ENCODE measurements around the gene CRYBG2. TPM values are rescaled to one million over a fixed set of nuclear protein-coding genes. Genes with fewer than 3 reads are reported as not detected.

Gene CRYBG2
- total RNA-seq, 4 donors from 2014 or later = 42.0 to 51.9 (median 51.8) TPM; not detected in 1

DNA sequence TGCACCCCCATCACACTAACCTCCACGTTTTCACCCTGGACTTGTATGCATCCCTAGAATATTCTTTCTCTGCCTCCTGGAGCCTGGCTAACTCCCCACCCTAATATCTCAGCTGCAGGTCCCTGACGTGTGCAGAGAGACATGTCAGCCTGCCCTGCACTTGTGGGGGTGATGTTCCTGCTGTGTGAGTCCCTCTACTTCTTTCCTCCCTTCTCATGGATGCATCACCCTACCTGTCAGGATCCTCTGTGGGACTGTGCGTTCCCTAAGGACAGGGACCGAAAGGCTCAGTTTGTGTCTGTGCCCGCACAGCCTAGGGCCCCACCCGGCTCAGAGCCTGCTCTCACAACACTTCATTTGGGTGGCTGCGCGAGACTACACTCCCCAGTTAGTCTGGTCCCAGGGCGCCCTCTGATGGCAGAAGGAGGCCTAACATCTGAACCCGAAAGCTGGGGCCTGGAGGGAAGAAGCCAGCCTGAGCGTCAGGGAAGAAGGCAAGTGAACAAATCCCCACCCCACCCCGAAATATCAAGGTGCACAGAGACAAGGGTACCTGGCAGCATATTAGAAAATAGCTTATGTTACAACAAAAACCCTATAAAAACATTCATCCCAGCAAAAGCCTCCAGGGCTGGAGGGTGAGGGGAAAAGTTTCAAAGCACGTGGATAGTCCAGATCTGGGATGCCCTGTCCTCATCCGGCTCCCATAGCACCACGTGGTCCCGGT, 32.5 kb downstream of the CRYBG2 start:
- H3K27ac ChIP-seq = peak overlapping the region in 3 of 4 donors; percentile 11 to 90 (median 21)
- H3K36me3 ChIP-seq = peaks cover 0 to 12% (median 0%) of the 10 kb centered on the region in 3 donors
- peak; percentile 91 to 98 (median 98) for DNase-seq
- peaks cover 0 to 26% (median 17%) of the 10 kb centered on the region in 4 donors for H3K4me1 ChIP-seq
- H3K27me3 ChIP-seq = no peaks in the 10 kb centered on the region
- H3K4me3 ChIP-seq = peak overlapping the region in 1 of 4 donors; percentile 60
- H3K9me3 ChIP-seq = no peaks in the 10 kb centered on the region
- TF ChIP-seq CTCF (IDR thresholded peaks at IDR 0.05) (peak; percentile 79 to 95 (median 92)), POLR2A (IDR thresholded peaks at IDR 0.05) (no peak)

- Histone ChIP-seq H3K4me1 (peaks cover 0 to 29% (median 17%) of the 10 kb centered on the region in 4 donors), H3K4me3 (peak overlapping the region in 1 of 4 donors; percentile 60), H3K9me3 (no peaks in the 10 kb centered on the region), H3K27me3 (no peaks in the 10 kb centered on the region), H3K36me3 (peaks cover 0 to 12% (median 0%) of the 10 kb centered on the region in 3 donors), H3K27ac (peak overlapping the region in 3 of 4 donors; percentile 11 to 90 (median 21))
- TF ChIP-seq CTCF (IDR thresholded peaks at IDR 0.05) (no peak), POLR2A (IDR thresholded peaks at IDR 0.05) (no peak)
- DNase-seq = no peak
Observed at GRCh38 chr1:26320896-26321295, 33.0 kb downstream of the CRYBG2 start.

DNA sequence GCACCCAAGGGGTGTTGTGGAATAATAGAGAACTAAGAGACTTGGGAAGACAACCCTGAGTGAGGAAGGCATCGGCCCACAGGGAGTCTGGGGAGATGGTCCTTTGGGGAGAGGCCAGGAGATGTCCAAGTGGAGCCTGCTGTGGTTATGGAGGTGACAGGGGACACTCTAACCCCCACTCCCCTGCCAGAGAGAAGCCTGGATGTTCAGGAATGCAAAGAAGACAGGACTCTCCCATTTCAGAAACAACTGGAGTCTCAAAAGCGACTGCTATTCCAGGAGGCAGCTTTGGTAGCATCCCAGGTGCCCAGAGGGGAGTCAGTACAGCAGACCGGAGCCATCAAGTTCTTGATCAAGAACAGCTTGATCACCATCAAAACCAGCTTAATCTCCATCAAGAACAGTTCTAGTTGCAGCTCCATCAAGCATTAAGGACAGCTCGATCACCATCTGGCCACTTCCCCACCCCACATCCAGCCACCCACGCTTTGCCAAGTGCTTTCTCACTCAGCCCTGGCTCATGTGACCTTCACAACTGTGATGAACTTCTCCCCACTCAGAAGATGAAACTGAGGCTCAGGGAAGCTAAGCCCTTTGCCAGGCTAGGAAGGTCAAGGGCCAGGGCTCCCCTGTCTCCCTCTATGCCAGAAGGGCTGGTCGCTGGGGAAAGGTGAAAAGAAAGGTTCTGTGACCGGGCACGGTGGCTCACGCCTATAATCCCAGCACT, 35.4 kb downstream of the CRYBG2 start:
- no peaks in the 10 kb centered on the region for H3K27me3 ChIP-seq
- peak overlapping the region; percentile 68 to 90 (median 74) for H3K27ac ChIP-seq

DNA sequence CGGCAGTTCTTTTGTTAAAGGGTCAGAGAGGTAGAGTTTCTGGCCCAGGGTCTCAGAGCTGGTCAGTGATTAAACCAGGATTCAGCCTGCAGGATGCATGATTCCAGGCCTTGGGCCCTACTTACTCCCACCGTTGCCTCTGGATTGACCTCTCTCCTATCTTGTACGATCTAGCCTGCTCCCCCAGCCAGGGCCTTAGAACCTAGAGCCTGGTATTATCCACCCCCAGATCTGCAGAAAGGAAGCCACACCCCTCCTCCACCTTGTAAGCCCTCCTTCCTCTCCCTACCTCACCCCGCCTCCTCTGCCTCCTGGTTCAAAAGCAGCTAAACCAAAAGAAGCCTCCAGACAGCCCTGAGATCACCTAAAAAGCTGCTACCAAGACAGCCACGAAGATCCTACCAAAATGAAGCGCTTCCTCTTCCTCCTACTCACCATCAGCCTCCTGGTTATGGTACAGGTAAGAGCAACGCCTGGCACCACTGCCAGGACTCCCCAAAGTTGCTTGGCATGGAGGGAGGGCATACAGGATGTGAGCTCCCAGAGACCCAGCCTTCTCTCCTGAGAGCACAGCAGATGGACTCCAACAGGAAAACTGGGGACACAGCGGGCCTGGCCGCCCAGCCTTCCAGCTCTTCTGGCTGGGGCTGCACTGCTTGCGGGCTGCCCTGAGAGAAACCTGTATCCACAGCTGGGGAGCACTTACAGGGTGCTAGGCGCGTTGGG, 36.2 kb downstream of the CRYBG2 start, which contains the start of gene CD52:
TSS of gene CD52 (plus strand) at position 347 of the 726 bp plus-strand sequence. CDS start at position 407, 60 bp downstream.
- H3K27me3 ChIP-seq = no peaks in the 10 kb centered on the region
- H3K9me3 ChIP-seq = no peaks in the 10 kb centered on the region
- peaks cover 0 to 33% (median 20%) of the 10 kb centered on the region in 4 donors for H3K4me1 ChIP-seq
- peak in 2 of 3 donors; percentile 89 to 91 for DNase-seq
- peak within 1 kb of the TSS; percentile 68 to 90 (median 74) for H3K27ac ChIP-seq
- TF ChIP-seq CTCF (IDR thresholded peaks at IDR 0.05) = no peak
- TF ChIP-seq POLR2A (IDR thresholded peaks at IDR 0.05) = peak; percentile 34 to 40
- H3K4me3 ChIP-seq = peak within 1 kb of the TSS; percentile 46 to 60 (median 54)
- peaks cover 0 to 12% (median 0%) of the 10 kb centered on the region in 3 donors for H3K36me3 ChIP-seq

More for the DNA sequence above, 35.4 kb downstream of the CRYBG2 start:
- TF ChIP-seq POLR2A (IDR thresholded peaks at IDR 0.05) = no peak
- TF ChIP-seq CTCF (IDR thresholded peaks at IDR 0.05) = no peak
- peak overlapping the region; percentile 46 to 60 (median 54) for H3K4me3 ChIP-seq
- peak in 2 of 3 donors; percentile 62 to 79 for DNase-seq
- peaks cover 0 to 33% (median 20%) of the 10 kb centered on the region in 4 donors for H3K4me1 ChIP-seq
- peaks cover 0 to 12% (median 0%) of the 10 kb centered on the region in 3 donors for H3K36me3 ChIP-seq
- no peaks in the 10 kb centered on the region for H3K9me3 ChIP-seq

DNA sequence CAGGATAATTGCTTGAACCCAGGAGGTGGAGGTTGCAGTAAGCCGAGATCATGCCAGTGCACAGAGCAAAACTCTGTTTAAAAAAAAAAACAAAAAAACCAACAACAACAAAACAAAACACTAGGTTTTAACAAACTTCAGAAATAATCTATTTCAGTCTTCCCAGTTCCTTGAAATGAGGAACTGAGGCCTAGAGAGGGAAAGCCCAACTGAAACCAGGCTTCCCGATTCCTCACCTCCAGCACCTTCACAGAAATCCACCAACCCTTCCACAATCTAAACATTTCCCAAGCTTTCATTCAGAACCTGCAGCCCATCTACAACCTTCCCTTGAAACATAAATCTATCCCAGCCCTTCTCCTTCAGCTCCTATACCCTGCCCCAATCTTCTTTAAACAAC, 36.8 kb downstream of the CRYBG2 start:
- no peak for TF ChIP-seq CTCF (IDR thresholded peaks at IDR 0.05)
- TF ChIP-seq POLR2A (IDR thresholded peaks at IDR 0.05) = no peak
- DNase-seq = no peak

More for the DNA sequence above, 36.8 kb downstream of the CRYBG2 start:
- H3K27ac ChIP-seq = peak overlapping the region in 3 of 4 donors; percentile 55 to 90 (median 76)
- H3K36me3 ChIP-seq = peaks cover 0 to 9% (median 0%) of the 10 kb centered on the region in 3 donors
- no peaks in the 10 kb centered on the region for H3K27me3 ChIP-seq
- H3K4me3 ChIP-seq = peak overlapping the region in 1 of 4 donors; percentile 60
- peaks cover 0 to 30% (median 20%) of the 10 kb centered on the region in 4 donors for H3K4me1 ChIP-seq
- no peaks in the 10 kb centered on the region for H3K9me3 ChIP-seq

All from Peyer's patch (tissue), 4 donors.